ENCODE data around the gene CAMK2G. TPM values are rescaled to one million over a fixed set of nuclear protein-coding genes. Genes with fewer than 3 reads are reported as not detected.
A peak's percentile ranks its signal among the peaks of the same experiment; 100 is the strongest.

CAMK2G gene
- polyA plus RNA-seq, 3 donors: 1.7 to 60.7 (median 3.0) TPM

DNA sequence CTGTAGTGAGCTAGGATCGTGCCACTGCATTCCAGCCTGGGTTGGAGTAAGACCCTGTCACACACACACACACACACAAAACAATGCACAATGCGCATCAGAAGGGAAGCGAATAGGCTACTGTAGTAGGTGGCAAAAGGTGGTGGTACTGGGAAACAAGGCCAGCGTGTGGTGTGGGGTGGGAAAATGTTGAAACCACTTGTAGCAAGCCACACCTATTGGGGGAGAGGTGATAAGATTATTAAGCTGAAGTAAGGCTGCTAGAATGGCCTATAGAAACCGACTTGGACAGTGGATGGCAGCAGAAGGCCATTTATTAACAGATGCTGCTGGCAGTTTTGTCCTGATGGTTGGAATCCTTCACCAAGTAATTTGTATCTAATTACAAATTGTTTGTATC is 99.7 kb downstream of the CAMK2G start:
- peaks cover 46 to 53% of the 10 kb centered on the region in 2 donors for H3K36me3 ChIP-seq (replicated peaks in 1 of 2; ENCODE audit: control insufficient read depth in 1 of 2, insufficient read depth in 2 of 2, low read length in 2 of 2)
- H3K4me1 Mint-ChIP-seq: peaks cover 35% of the 10 kb centered on the region
- H4K20me1 ChIP-seq (ENCODE audit: insufficient read depth, low read length): peaks cover 31% of the 10 kb centered on the region
- H3K4me2 ChIP-seq (replicated peaks; ENCODE audit: extremely low read depth, low read length, poor library complexity, severe bottlenecking): peak overlapping the region; percentile 10
- peaks cover 0 to 2% (median 0%) of the 10 kb centered on the region in 7 donors for H3K9me3 Mint-ChIP-seq
- H3K4me1 ChIP-seq (ENCODE audit: control insufficient read depth in 1 of 2, insufficient read depth in 2 of 2, low read length in 2 of 2): peaks cover 27 to 36% of the 10 kb centered on the region in 2 donors
- intact Hi-C loops (cut with micrococcal nuclease): no loop called here
- no peak overlapping the region for H3K27ac ChIP-seq (ENCODE audit: low read depth in 1 of 2, low read length in 2 of 2)
- no peaks in the 10 kb centered on the region for H3K27me3 Mint-ChIP-seq (ENCODE audit: low read depth in 3 of 3)
- TF ChIP-seq, protein P1, sequence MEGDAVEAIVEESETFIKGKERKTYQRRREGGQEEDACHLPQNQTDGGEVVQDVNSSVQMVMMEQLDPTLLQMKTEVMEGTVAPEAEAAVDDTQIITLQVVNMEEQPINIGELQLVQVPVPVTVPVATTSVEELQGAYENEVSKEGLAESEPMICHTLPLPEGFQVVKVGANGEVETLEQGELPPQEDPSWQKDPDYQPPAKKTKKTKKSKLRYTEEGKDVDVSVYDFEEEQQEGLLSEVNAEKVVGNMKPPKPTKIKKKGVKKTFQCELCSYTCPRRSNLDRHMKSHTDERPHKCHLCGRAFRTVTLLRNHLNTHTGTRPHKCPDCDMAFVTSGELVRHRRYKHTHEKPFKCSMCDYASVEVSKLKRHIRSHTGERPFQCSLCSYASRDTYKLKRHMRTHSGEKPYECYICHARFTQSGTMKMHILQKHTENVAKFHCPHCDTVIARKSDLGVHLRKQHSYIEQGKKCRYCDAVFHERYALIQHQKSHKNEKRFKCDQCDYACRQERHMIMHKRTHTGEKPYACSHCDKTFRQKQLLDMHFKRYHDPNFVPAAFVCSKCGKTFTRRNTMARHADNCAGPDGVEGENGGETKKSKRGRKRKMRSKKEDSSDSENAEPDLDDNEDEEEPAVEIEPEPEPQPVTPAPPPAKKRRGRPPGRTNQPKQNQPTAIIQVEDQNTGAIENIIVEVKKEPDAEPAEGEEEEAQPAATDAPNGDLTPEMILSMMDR (IDR thresholded peaks at IDR 0.05): no peak
- peak overlapping the region; percentile 3 to 44 for H3K4me3 Mint-ChIP-seq
- no peak overlapping the region for H2AFZ ChIP-seq (ENCODE audit: insufficient read depth, low read depth, low read length, poor library complexity, severe bottlenecking)
- H3K9me3 ChIP-seq (replicated peaks in 1 of 2; ENCODE audit: control insufficient read depth in 1 of 2, insufficient read depth in 1 of 2, low read length in 2 of 2): no peaks in the 10 kb centered on the region
- H3K4me3 ChIP-seq (replicated peaks in 1 of 3; ENCODE audit: low read depth in 2 of 3, low read length in 3 of 3): peak overlapping the region in 1 of 3 experiments; percentile 25
- H3K27me3 ChIP-seq (ENCODE audit: control insufficient read depth in 2 of 2, insufficient read depth in 2 of 2, low read length in 2 of 2): no peaks in the 10 kb centered on the region
- WGBS (ENCODE audit: insufficient coverage): 25% methylated on average over 2 of the region's 5 CpGs
- H3K36me3 Mint-ChIP-seq: peaks cover 32 to 50% of the 10 kb centered on the region in 2 donors
- DNase-seq: no peak
- H3K9ac ChIP-seq (ENCODE audit: insufficient read depth, low read length, poor library complexity, severe bottlenecking): peak overlapping the region; percentile 2
- H3K79me2 ChIP-seq (ENCODE audit: insufficient read depth, low read length): peaks cover 59% of the 10 kb centered on the region
- H3K27ac Mint-ChIP-seq: no peak overlapping the region

DNA sequence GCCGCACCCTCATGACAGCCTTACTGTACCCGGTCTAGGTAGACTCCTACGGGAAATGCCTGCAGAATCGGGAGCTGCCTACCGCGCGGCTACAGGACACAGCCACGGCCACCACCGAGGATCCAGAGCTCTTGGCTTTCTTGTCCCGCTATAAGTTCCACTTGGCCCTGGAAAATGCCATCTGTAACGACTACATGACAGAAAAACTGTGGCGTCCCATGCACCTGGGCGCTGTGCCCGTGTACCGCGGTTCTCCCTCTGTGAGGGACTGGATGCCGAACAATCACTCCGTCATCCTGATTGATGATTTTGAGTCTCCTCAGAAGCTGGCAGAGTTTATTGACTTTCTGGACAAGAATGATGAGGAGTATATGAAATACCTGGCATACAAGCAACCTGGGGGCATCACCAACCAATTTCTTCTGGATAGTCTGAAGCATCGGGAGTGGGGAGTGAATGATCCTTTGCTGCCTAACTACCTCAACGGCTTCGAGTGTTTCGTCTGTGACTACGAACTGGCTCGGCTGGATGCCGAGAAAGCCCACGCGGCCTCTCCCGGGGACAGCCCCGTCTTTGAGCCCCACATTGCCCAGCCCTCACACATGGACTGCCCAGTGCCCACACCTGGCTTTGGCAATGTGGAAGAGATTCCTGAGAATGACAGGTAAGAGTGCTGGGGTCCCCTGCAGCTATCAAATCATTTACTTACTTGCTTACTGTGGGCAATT is 101.0 kb downstream of the CAMK2G start:
- H3K79me2 ChIP-seq (ENCODE audit: insufficient read depth, low read length): peaks cover 52% of the 10 kb centered on the region
- peak overlapping the region; percentile 71 to 91 (median 89) for H3K4me3 ChIP-seq (replicated peaks in 1 of 3; ENCODE audit: low read depth in 2 of 3, low read length in 3 of 3)
- H3K4me1 ChIP-seq (ENCODE audit: control insufficient read depth in 1 of 2, insufficient read depth in 2 of 2, low read length in 2 of 2): peaks cover 27 to 36% of the 10 kb centered on the region in 2 donors
- DNase-seq: peak in 1 of 3 donors; percentile 4
- intact Hi-C loops (cut with micrococcal nuclease): loop anchor here in 1 of 2 donors (2.0 kb wide), 1 partner anchor 43 kb away; no protein-coding TSS in a partner anchor
- H4K20me1 ChIP-seq (ENCODE audit: insufficient read depth, low read length): peaks cover 31% of the 10 kb centered on the region
- TF ChIP-seq, protein P1 (IDR thresholded peaks at IDR 0.05): no peak
- peak overlapping the region; percentile 86 for H3K9ac ChIP-seq (ENCODE audit: insufficient read depth, low read length, poor library complexity, severe bottlenecking)
- peaks cover 47 to 57% of the 10 kb centered on the region in 2 donors for H3K36me3 ChIP-seq (replicated peaks in 1 of 2; ENCODE audit: control insufficient read depth in 1 of 2, insufficient read depth in 2 of 2, low read length in 2 of 2)
- Mint-ChIP-seq H3K27me3 (ENCODE audit: low read depth in 3 of 3) (no peaks in the 10 kb centered on the region), H3K36me3 (peaks cover 37 to 52% of the 10 kb centered on the region in 2 donors), H3K9me3 (peaks cover 0 to 2% (median 0%) of the 10 kb centered on the region in 7 donors), H3K4me3 (peak overlapping the region; percentile 87 to 96), H3K27ac (peak overlapping the region; percentile 90 to 95 (median 94)), H3K4me1 (peaks cover 35% of the 10 kb centered on the region)
- no peaks in the 10 kb centered on the region for H3K27me3 ChIP-seq (ENCODE audit: control insufficient read depth in 2 of 2, insufficient read depth in 2 of 2, low read length in 2 of 2)
- peak overlapping the region; percentile 80 to 85 for H3K27ac ChIP-seq (ENCODE audit: low read depth in 1 of 2, low read length in 2 of 2)
- WGBS (ENCODE audit: insufficient coverage): 6% methylated on average over 17 of the region's 29 CpGs
- H3K4me2 ChIP-seq (replicated peaks; ENCODE audit: extremely low read depth, low read length, poor library complexity, severe bottlenecking): peak overlapping the region; percentile 88
- H3K9me3 ChIP-seq (replicated peaks in 1 of 2; ENCODE audit: control insufficient read depth in 1 of 2, insufficient read depth in 1 of 2, low read length in 2 of 2): no peaks in the 10 kb centered on the region
- peak overlapping the region; percentile 86 for H2AFZ ChIP-seq (ENCODE audit: insufficient read depth, low read depth, low read length, poor library complexity, severe bottlenecking)
